ENCODE data around the gene IQSEC3. TPM values are rescaled to one million over a fixed set of nuclear protein-coding genes. Genes with fewer than 3 reads are reported as not detected.

Gene IQSEC3
- total RNA-seq, 1 donor from 2014 or later = 4.6 TPM

DNA sequence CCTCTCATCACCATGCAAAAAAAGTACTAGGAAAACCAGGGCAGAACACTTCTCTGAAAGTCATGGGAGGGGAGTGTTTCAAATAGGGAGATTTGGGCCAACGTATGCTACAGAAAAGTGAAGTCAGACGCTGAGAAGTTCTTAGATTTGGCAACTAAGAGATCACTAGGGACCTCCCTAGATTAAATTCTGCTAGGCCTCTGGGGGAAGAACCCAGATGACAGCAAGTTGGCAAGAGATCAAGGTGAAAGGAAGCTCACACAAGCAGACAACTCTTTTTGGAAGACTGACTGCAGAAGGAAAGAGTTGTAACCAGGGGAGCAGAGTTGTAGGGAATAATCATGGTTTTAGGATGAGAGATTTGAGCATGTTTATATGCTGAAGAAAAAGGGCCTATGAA lies 20.7 kb downstream of the IQSEC3 start:
- no peak overlapping the region for H3K4me3 ChIP-seq
- no peaks in the 10 kb centered on the region for H3K4me1 ChIP-seq
- no peaks in the 10 kb centered on the region for H3K36me3 ChIP-seq
- ATAC-seq (no peak), DNase-seq (no peak)
- no peak overlapping the region for H3K27ac ChIP-seq
- intact Hi-C loops (cut with DNase I) = no loop called here
- no peaks in the 10 kb centered on the region for H3K27me3 ChIP-seq
- no peaks in the 10 kb centered on the region for H3K9me3 ChIP-seq
- TF ChIP-seq, protein P1, sequence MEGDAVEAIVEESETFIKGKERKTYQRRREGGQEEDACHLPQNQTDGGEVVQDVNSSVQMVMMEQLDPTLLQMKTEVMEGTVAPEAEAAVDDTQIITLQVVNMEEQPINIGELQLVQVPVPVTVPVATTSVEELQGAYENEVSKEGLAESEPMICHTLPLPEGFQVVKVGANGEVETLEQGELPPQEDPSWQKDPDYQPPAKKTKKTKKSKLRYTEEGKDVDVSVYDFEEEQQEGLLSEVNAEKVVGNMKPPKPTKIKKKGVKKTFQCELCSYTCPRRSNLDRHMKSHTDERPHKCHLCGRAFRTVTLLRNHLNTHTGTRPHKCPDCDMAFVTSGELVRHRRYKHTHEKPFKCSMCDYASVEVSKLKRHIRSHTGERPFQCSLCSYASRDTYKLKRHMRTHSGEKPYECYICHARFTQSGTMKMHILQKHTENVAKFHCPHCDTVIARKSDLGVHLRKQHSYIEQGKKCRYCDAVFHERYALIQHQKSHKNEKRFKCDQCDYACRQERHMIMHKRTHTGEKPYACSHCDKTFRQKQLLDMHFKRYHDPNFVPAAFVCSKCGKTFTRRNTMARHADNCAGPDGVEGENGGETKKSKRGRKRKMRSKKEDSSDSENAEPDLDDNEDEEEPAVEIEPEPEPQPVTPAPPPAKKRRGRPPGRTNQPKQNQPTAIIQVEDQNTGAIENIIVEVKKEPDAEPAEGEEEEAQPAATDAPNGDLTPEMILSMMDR (IDR thresholded peaks at IDR 0.05) = no peak

DNA sequence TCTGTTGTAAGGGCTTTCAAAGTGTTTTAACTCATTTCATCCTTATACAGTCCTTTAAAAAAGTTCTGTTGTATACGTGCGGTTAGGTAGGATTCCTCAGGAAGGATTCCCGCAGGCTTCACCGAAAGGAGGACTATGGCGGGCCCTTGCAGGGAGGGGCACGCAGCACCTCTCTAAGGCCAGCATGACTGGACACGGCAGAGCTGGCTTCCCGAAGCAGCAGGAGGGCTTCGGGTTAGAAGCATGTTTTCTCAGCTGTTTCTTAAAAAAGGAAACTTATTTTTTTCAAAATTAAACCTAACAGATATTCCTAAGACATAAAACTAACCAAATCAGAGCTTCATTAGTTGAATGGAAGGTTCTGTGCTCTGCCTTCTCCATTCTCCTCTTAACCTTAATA lies 21.3 kb downstream of the IQSEC3 start:
- intact Hi-C loops (cut with DNase I) = no loop called here
- Histone ChIP-seq H3K27me3 (no peaks in the 10 kb centered on the region), H3K36me3 (no peaks in the 10 kb centered on the region), H3K4me3 (no peak overlapping the region), H3K4me1 (no peaks in the 10 kb centered on the region), H3K9me3 (no peaks in the 10 kb centered on the region), H3K27ac (no peak overlapping the region)
- TF ChIP-seq, protein P1 (IDR thresholded peaks at IDR 0.05) = no peak
- ATAC-seq (no peak), DNase-seq (no peak)

- Histone ChIP-seq H3K36me3 (no peaks in the 10 kb centered on the region), H3K9me3 (no peaks in the 10 kb centered on the region), H3K27me3 (no peaks in the 10 kb centered on the region), H3K4me1 (no peaks in the 10 kb centered on the region), H3K27ac (no peak overlapping the region), H3K4me3 (no peak overlapping the region)
- DNase-seq (no peak), ATAC-seq (no peak)
- TF ChIP-seq, protein P1 (IDR thresholded peaks at IDR 0.05) = no peak
- intact Hi-C loops (cut with DNase I) = no loop called here
Measured at GRCh38 chr12:89653-90052, 23.1 kb downstream of the IQSEC3 start.

GRCh38 chr12:91213-91612 lies 24.6 kb downstream of the IQSEC3 start:
- no peak overlapping the region for H3K27ac ChIP-seq
- DNase-seq = no peak
- ATAC-seq = no peak
- H3K9me3 ChIP-seq = no peaks in the 10 kb centered on the region
- intact Hi-C loops (cut with DNase I) = no loop called here
- H3K36me3 ChIP-seq = no peaks in the 10 kb centered on the region
- H3K4me1 ChIP-seq = no peaks in the 10 kb centered on the region
- no peaks in the 10 kb centered on the region for H3K27me3 ChIP-seq
- H3K4me3 ChIP-seq = no peak overlapping the region
- TF ChIP-seq, protein P1 (IDR thresholded peaks at IDR 0.05) = no peak

DNA sequence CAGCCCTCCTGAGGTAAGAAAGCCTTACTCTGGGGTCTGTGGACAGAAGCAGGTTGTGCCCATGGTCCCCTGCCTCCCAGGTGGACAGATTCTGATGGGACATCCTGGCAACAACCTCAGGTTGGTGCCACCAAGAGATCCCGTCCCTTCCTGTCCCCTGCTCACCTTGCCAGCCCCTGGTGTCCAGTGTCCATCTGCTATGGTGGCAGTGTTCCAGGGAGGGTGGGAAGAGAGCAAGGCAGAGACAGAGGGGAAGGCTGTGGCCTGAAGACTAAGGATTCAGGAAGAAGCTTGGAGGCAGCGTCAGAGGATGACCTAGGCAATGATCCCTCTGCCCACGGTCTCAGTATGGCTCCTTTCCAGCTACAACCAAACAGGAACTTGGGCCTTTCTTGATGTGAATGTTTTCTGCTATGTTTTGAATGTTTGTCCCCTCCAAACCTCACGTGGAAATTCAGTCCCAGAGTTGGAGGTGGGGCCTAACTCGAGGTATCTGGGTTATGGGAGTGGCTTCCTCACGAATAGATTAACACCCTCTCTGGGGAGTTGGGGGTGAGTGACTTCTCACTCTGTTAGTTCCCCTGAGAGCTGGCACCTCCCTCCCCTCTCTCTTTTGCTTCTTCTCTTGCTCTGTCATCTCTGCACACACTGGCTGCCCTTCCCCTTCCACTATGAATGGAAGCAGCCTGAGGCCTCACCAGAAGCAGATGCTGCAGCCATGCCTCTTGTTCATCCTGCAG lies 26.9 kb downstream of the IQSEC3 start:
- ATAC-seq (peak; percentile 82), DNase-seq (no peak)
- no peaks in the 10 kb centered on the region for H3K36me3 ChIP-seq
- no peak overlapping the region for H3K4me3 ChIP-seq
- H3K27me3 ChIP-seq = peaks cover 5% of the 10 kb centered on the region
- H3K9me3 ChIP-seq = no peaks in the 10 kb centered on the region
- TF ChIP-seq, protein P1 (IDR thresholded peaks at IDR 0.05) = no peak
- intact Hi-C loops (cut with DNase I) = no loop called here
- H3K4me1 ChIP-seq = no peaks in the 10 kb centered on the region
- H3K27ac ChIP-seq = no peak overlapping the region

GRCh38 chr12:96543-96942 lies 30.0 kb downstream of the IQSEC3 start:
- DNase-seq = no peak
- intact Hi-C loops (cut with DNase I) = no loop called here
- Histone ChIP-seq H3K4me1 (no peaks in the 10 kb centered on the region), H3K36me3 (no peaks in the 10 kb centered on the region), H3K27ac (no peak overlapping the region), H3K4me3 (no peak overlapping the region), H3K27me3 (peaks cover 30% of the 10 kb centered on the region), H3K9me3 (no peaks in the 10 kb centered on the region)
- ATAC-seq = no peak
- TF ChIP-seq, protein P1 (IDR thresholded peaks at IDR 0.05) = no peak

Measured in upper lobe of right lung (tissue), 1 donor.